SK-N-SH treated with all-trans-retinoic acid at 6 μM for 48 hours (cell line): ENCODE results near the gene CAND2.

Experiments used
- ATAC-seq: fragments of 200-7000 bp; cut with Tn5 transposase; 3 replicates; pipeline ENCODE4 v1.9.1; 2020; ENCODE audit warnings: mild to moderate bottlenecking, moderate library complexity
- ARNTL ChIP-seq: fragments of 450-650 bp; formaldehyde crosslinking; IDR thresholded peaks from 2 replicates; pipeline ENCODE4 v1.5.0; 2020; ENCODE audit warnings: low read depth, mild to moderate bottlenecking, moderate library complexity, borderline replicate concordance
- CREB5 ChIP-seq: fragments of 250-450 bp; sonication (Bioruptor Pico); IDR thresholded peaks from 2 replicates; pipeline ENCODE4 v1.5.1; 2020; ENCODE audit warnings: low read depth, mild to moderate bottlenecking, moderate library complexity
- CSDC2 ChIP-seq: fragments of 250-450 bp; sonication (Bioruptor Pico); IDR thresholded peaks from 2 replicates; pipeline ENCODE4 v1.5.0; 2020; ENCODE audit warnings: mild to moderate bottlenecking, moderate library complexity
- ESRRG ChIP-seq: fragments of 250-450 bp; sonication (Bioruptor Pico); IDR thresholded peaks from 2 replicates; pipeline ENCODE4 v1.6.1; 2021; ENCODE audit warnings: mild to moderate bottlenecking
- ISL1 ChIP-seq: fragments of 250-450 bp; sonication (Bioruptor Pico); IDR thresholded peaks from 2 replicates; pipeline ENCODE4 v2.1.2; 2022; ENCODE audit warnings: mild to moderate bottlenecking, moderate library complexity
- OSR1 ChIP-seq: fragments of 250-450 bp; sonication (Bioruptor Pico); IDR thresholded peaks from 2 replicates; pipeline ENCODE4 v1.8.0; 2022; ENCODE audit warnings: moderate library complexity, mild to moderate bottlenecking, inconsistent platforms
- PATZ1 ChIP-seq: fragments of 250-450 bp; sonication (Bioruptor Pico); IDR thresholded peaks from 2 replicates; pipeline ENCODE4 v1.8.0; 2020; ENCODE audit warnings: mild to moderate bottlenecking, moderate library complexity, borderline replicate concordance
- POU6F1 ChIP-seq: fragments of 250-450 bp; sonication (Bioruptor Pico); IDR thresholded peaks from 2 replicates; pipeline ENCODE4 v1.8.0; 2021; ENCODE audit warnings: low read depth, mild to moderate bottlenecking, moderate library complexity, borderline replicate concordance
- PPARA ChIP-seq: fragments of 250-450 bp; sonication (Bioruptor Pico); IDR thresholded peaks from 2 replicates; pipeline ENCODE4 v1.5.0; 2020; ENCODE audit warnings: mild to moderate bottlenecking, borderline replicate concordance
- RARB ChIP-seq: fragments of 250-450 bp; sonication (Bioruptor Pico); IDR thresholded peaks from 2 replicates; pipeline ENCODE4 v1.8.0; 2021; ENCODE audit warnings: mild to moderate bottlenecking, moderate library complexity
- SNAI2 ChIP-seq: fragments of 250-450 bp; sonication (Bioruptor Pico); IDR thresholded peaks from 2 replicates; pipeline ENCODE4 v1.5.0; 2020; ENCODE audit warnings: mild to moderate bottlenecking, moderate library complexity
- TOX ChIP-seq: fragments of 250-450 bp; sonication (Bioruptor Pico); IDR thresholded peaks from 2 replicates; pipeline ENCODE4 v1.8.0; 2021; ENCODE audit warnings: mild to moderate bottlenecking, moderate library complexity, borderline replicate concordance
- TSHZ2 ChIP-seq: fragments of 250-450 bp; sonication (Bioruptor Pico); IDR thresholded peaks from 2 replicates; pipeline ENCODE4 v1.5.0; 2020; ENCODE audit warnings: mild to moderate bottlenecking, moderate library complexity
- ZC3H10 ChIP-seq: fragments of 250-450 bp; sonication (Bioruptor Pico); IDR thresholded peaks from 2 replicates; pipeline ENCODE4 v1.5.1; 2021; ENCODE audit warnings: mild to moderate bottlenecking, moderate library complexity
- ZFP3 ChIP-seq: fragments of 250-450 bp; sonication (Bioruptor Pico); IDR thresholded peaks from 2 replicates; pipeline ENCODE4 v1.5.0; 2020; ENCODE audit warnings: mild to moderate bottlenecking, moderate library complexity
- ZFP30 ChIP-seq: fragments of 450-650 bp; formaldehyde crosslinking; IDR thresholded peaks from 2 replicates; pipeline ENCODE4 v1.5.0; 2022; ENCODE audit warnings: mild to moderate bottlenecking, moderate library complexity
- ZNF565 ChIP-seq: fragments of 450-650 bp; formaldehyde crosslinking; conservative IDR thresholded peaks from 2 replicates; pipeline ENCODE4 v1.5.0; 2020; ENCODE audit warnings: low read depth, mild to moderate bottlenecking, moderate library complexity
- ZNF70 ChIP-seq: fragments of 450-650 bp; formaldehyde crosslinking; IDR thresholded peaks from 2 replicates; pipeline ENCODE4 v1.5.0; 2020; ENCODE audit warnings: mild to moderate bottlenecking, moderate library complexity
- ZNF8 ChIP-seq: fragments of 450-650 bp; formaldehyde crosslinking; IDR thresholded peaks from 2 replicates; pipeline ENCODE4 v1.5.0; 2020; ENCODE audit warnings: mild to moderate bottlenecking, moderate library complexity

Gene CAND2

GRCh38 chr3:12750223-12750622 lies 46.3 kb upstream of the CAND2 start (continued):
- TF ChIP-seq ZNF565 (CRISPR knock-in tag) (no peak), TOX (CRISPR knock-in tag) (no peak), CSDC2 (CRISPR knock-in tag) (no peak), ESRRG (CRISPR knock-in tag) (no peak), ZFP3 (CRISPR knock-in tag) (no peak)

GRCh38 chr3:12750658-12751071 lies 45.8 kb upstream of the CAND2 start:
- peak; percentile 36; the same call in 1 of the 2 replicates for TF ChIP-seq TOX (CRISPR knock-in tag)
- TF ChIP-seq PPARA (CRISPR knock-in tag), result no peak
- peak; percentile 84 for ATAC-seq

- ATAC-seq, result no peak
- TF ChIP-seq ISL1 (CRISPR knock-in tag) (no peak), ZNF70 (CRISPR knock-in tag) (no peak)
These were observed 44.9 kb upstream of the CAND2 start for GRCh38 chr3:12751571-12751970.

GRCh38 chr3:12752102-12752501 lies 44.4 kb upstream of the CAND2 start:
- no peak for TF ChIP-seq CREB5 (CRISPR knock-in tag)
- no peak for TF ChIP-seq ZFP3 (CRISPR knock-in tag)
- no peak for TF ChIP-seq TOX (CRISPR knock-in tag)
- TF ChIP-seq SNAI2 (CRISPR knock-in tag), result no peak
- no peak for TF ChIP-seq TSHZ2
- TF ChIP-seq PPARA (CRISPR knock-in tag), result no peak
- no peak for ATAC-seq

- ATAC-seq, result no peak; the same call in 2 of the 3 replicates
- TF ChIP-seq OSR1 (CRISPR knock-in tag), result no peak
- TF ChIP-seq ZC3H10 (CRISPR knock-in tag), result no peak
- TF ChIP-seq CREB5 (CRISPR knock-in tag), result no peak
- no peak for TF ChIP-seq POU6F1 (CRISPR knock-in tag)
- TF ChIP-seq ZNF565 (CRISPR knock-in tag), result no peak
- no peak for TF ChIP-seq RARB
- TF ChIP-seq ZNF70 (CRISPR knock-in tag), result no peak
- TF ChIP-seq ZFP30, result no peak
These were observed 43.7 kb upstream of the CAND2 start for GRCh38 chr3:12752809-12753208.

GRCh38 chr3:12753275-12754028 lies 43.0 kb upstream of the CAND2 start:
- no peak for ATAC-seq

More at GRCh38 chr3:12753275-12754028, 43.0 kb upstream of the CAND2 start:
- TF ChIP-seq CREB5 (CRISPR knock-in tag) (no peak), TOX (CRISPR knock-in tag) (no peak), ARNTL (CRISPR knock-in tag) (no peak), ZC3H10 (CRISPR knock-in tag) (no peak), PATZ1 (CRISPR knock-in tag) (no peak), SNAI2 (CRISPR knock-in tag) (no peak), ZFP3 (CRISPR knock-in tag) (no peak), ZNF70 (CRISPR knock-in tag) (no peak), ZNF8 (CRISPR knock-in tag) (no peak)
- TF ChIP-seq, all 23 proteins: peak for 0
